Mesothelial cell of epicardium (in vitro differentiated cells): ENCODE measurements around the gene HPSE2. TPM values are rescaled to one million over a fixed set of nuclear protein-coding genes. Genes with fewer than 3 reads are reported as not detected.

Experiments
- DNase-seq, 2 experiments: peaks; one replicate each; pipeline ENCODE4 v3.0.0; 2021; ENCODE audit warnings: low spot score in 2 of 2; ENCODE audit not compliant: unreplicated experiment in 2 of 2
- H3K27ac Mint-ChIP-seq: 2 replicates; pipeline ENCODE4 v1.8.0; 2021; ENCODE audit warnings: mixed read lengths
- H3K27me3 Mint-ChIP-seq: 2 replicates; pipeline ENCODE4 v1.8.0; 2021; ENCODE audit warnings: low read depth, mixed read lengths
- H3K36me3 Mint-ChIP-seq: 2 replicates; pipeline ENCODE4 v1.8.0; 2021; ENCODE audit warnings: mixed read lengths
- H3K4me1 Mint-ChIP-seq: 2 replicates; pipeline ENCODE4 v1.8.0; 2021; ENCODE audit warnings: mixed read lengths
- H3K4me3 Mint-ChIP-seq: 2 replicates; pipeline ENCODE4 v1.8.0; 2021; ENCODE audit warnings: mild to moderate bottlenecking, moderate library complexity, mixed read lengths
- H3K9me3 Mint-ChIP-seq: 2 replicates; pipeline ENCODE4 v1.8.0; 2021; ENCODE audit warnings: mixed read lengths
- CTCF ChIP-seq: fragments of 200-600 bp; sonication (generic); IDR thresholded peaks from one replicate; pipeline ENCODE4 v1.5.0; 2021; ENCODE audit warnings: antibody characterized with exemption; ENCODE audit not compliant: unreplicated experiment
- total RNA-seq: library from RNA; stranded (reverse); gene quantifications from 3 replicates; pipeline ENCODE4 v1.2.1, GENCODE V29; 2021

HPSE2 gene
- total RNA-seq, 1 donor from 2014 or later, result 2.3 TPM

- no peak for DNase-seq
- H3K4me3 Mint-ChIP-seq, result no peak overlapping the region
- peak overlapping the region; percentile 48 for H3K27ac Mint-ChIP-seq
- H3K4me1 Mint-ChIP-seq, result peaks cover 10% of the 10 kb centered on the region
- H3K36me3 Mint-ChIP-seq, result no peaks in the 10 kb centered on the region
- no peaks in the 10 kb centered on the region for H3K9me3 Mint-ChIP-seq
- no peak for TF ChIP-seq CTCF
- peaks cover 8% of the 10 kb centered on the region for H3K27me3 Mint-ChIP-seq
Measured at GRCh38 chr10:98646998-98647917, 588.4 kb downstream of the HPSE2 start.

GRCh38 chr10:98644466-98644865, 591.2 kb downstream of the HPSE2 start:
- Mint-ChIP-seq H3K4me3 (no peak overlapping the region), H3K9me3 (no peaks in the 10 kb centered on the region), H3K27ac (no peak overlapping the region), H3K4me1 (peaks cover 10% of the 10 kb centered on the region), H3K27me3 (peaks cover 7% of the 10 kb centered on the region), H3K36me3 (no peaks in the 10 kb centered on the region)
- no peak for TF ChIP-seq CTCF
- DNase-seq, result no peak

GRCh38 chr10:98642281-98642680, 593.4 kb downstream of the HPSE2 start:
- TF ChIP-seq CTCF, result no peak
- Mint-ChIP-seq H3K27ac (no peak overlapping the region), H3K36me3 (no peaks in the 10 kb centered on the region), H3K4me1 (peaks cover 9% of the 10 kb centered on the region), H3K4me3 (no peak overlapping the region), H3K27me3 (peaks cover 3% of the 10 kb centered on the region), H3K9me3 (no peaks in the 10 kb centered on the region)
- DNase-seq, result no peak

GRCh38 chr10:98638920-98639319, 596.7 kb downstream of the HPSE2 start:
- H3K27me3 Mint-ChIP-seq, result no peaks in the 10 kb centered on the region
- DNase-seq, result no peak
- no peaks in the 10 kb centered on the region for H3K36me3 Mint-ChIP-seq
- H3K4me1 Mint-ChIP-seq, result peaks cover 4% of the 10 kb centered on the region
- no peaks in the 10 kb centered on the region for H3K9me3 Mint-ChIP-seq
- no peak overlapping the region for H3K27ac Mint-ChIP-seq
- no peak overlapping the region for H3K4me3 Mint-ChIP-seq
- TF ChIP-seq CTCF, result no peak

- no peak for DNase-seq
- no peak overlapping the region for H3K4me3 Mint-ChIP-seq
- no peaks in the 10 kb centered on the region for H3K4me1 Mint-ChIP-seq
- no peaks in the 10 kb centered on the region for H3K36me3 Mint-ChIP-seq
- H3K27me3 Mint-ChIP-seq, result peaks cover 1% of the 10 kb centered on the region
- TF ChIP-seq CTCF, result no peak
- H3K27ac Mint-ChIP-seq, result no peak overlapping the region
- no peaks in the 10 kb centered on the region for H3K9me3 Mint-ChIP-seq
Measured at GRCh38 chr10:98636921-98637329, 598.7 kb downstream of the HPSE2 start.
